Large intestine (tissue), 12 donors: ENCODE measurements around the gene ZNF724. TPM values are rescaled to one million over a fixed set of nuclear protein-coding genes. Genes with fewer than 3 reads are reported as not detected.
"Not testable (repeated sequence)": the region's sequence is repeated elsewhere in the genome, so short reads cannot be mapped to it uniquely, and the experiment has no call there.

Source experiments
- DNase-seq, 2 donors: peaks; one replicate each; pipeline versions ENCODE4 v3.0.0 to v3.0.0-alpha.2; 2013
- H3K27ac ChIP-seq: one replicate; pipeline ENCODE4 v1.5.1; 2013; ENCODE audit warnings: low read length
- H3K27me3 ChIP-seq: 2 replicates; pipeline ENCODE4 v1.6.1; 2013; ENCODE audit warnings: low read length; ENCODE audit not compliant: control insufficient read depth, insufficient read depth
- H3K36me3 ChIP-seq: 2 replicates; pipeline ENCODE4 v1.6.1; 2013; ENCODE audit warnings: low read length; ENCODE audit not compliant: control insufficient read depth, insufficient read depth
- H3K4me1 ChIP-seq: one replicate; pipeline ENCODE4 v1.6.1; 2013; ENCODE audit warnings: low read length; ENCODE audit not compliant: control insufficient read depth, insufficient read depth
- H3K4me3 ChIP-seq: one replicate; pipeline ENCODE4 v1.5.1; 2013; ENCODE audit warnings: low read length
- H3K9me3 ChIP-seq: one replicate; pipeline ENCODE4 v1.6.1; 2013; ENCODE audit warnings: mild to moderate bottlenecking, low read depth, low read length, moderate library complexity; ENCODE audit not compliant: control insufficient read depth
- WGBS: methylation state at CpG from one replicate; pipeline ENCODE4 v1.1.5; 2013; ENCODE audit warnings: low lambda C conversion rate; ENCODE audit not compliant: insufficient coverage; 5-methylcytosine and 5-hydroxymethylcytosine counted together
- long read RNA-seq, 11 donors: transcript quantifications; one replicate each; lab custom pipeline, GENCODE V29; 2026
- polyA plus RNA-seq: library from polyadenylated mRNA; unstranded; fragments of 120-200 nt; gene quantifications from one replicate; pipeline ENCODE4 v1.2.1, GENCODE V29; 2013

The ZNF724 gene
- polyA plus RNA-seq: 2.9 TPM
- long read RNA-seq, donor 1: 0 reads
- long read RNA-seq, donor 2: 0 reads
- long read RNA-seq, donor 3: 0 reads
- long read RNA-seq, donor 4: 0 reads
- long read RNA-seq, donor 5: 0 reads
- long read RNA-seq, donor 6, partial matches to known transcripts: 0 of 1 reads
- long read RNA-seq, donor 6, other reads (novel, unspliced or antisense): 0 of 1 reads
- long read RNA-seq, donor 7: 0 reads
- long read RNA-seq, donor 8, partial matches to known transcripts: 0 of 1 reads
- long read RNA-seq, donor 8, other reads (novel, unspliced or antisense): 0 of 1 reads
- long read RNA-seq, donor 9, partial matches to known transcripts: 0 of 2 reads
- long read RNA-seq, donor 9, other reads (novel, unspliced or antisense): 0 of 2 reads
- long read RNA-seq, donor 10, partial matches to known transcripts: 0 of 7 reads
- long read RNA-seq, donor 10, other reads (novel, unspliced or antisense): 7 of 7 reads
- long read RNA-seq, donor 11: 0 reads

DNA sequence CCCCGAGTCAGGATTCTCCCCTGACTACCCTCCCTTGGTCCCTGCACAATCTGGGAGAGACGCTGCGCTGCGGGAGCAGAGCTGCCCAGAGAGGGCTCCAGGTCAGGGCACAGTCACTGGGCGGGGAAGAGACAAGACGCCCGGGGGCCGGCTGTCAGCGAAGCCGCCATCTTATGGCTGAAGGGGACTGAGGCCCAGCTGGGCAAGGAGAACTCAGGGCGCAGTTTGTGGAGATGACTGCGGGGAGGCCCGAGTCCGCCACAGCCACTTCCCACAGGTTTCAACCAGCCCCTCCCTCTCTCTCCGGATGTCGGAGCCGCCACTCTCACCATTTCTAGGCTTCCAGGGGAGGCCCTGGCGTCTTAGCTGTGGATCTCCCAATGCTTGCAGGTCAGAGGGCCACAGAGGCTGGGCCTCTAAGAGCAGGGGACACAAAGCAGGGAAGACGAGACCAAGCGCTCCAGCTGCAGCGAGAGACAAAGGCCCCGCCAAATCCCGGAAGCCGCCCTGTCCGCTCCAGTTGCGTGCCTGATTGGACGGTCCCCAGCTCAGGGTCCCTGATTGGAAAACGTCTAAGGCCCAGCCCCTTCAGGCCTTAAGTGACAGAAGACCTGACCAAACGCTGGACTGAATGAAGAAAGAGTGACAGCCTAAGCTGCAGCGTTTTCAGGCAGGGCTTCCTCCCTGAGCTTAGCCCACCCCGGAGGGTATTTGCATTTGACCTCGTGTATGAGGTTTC, at the start of gene ZNF724:
ZNF724 (minus strand) TSS at position 484 of the 739 bp plus-strand sequence; CDS start at position 332, 152 bp downstream.
- WGBS: no CpG with 5 or more reads among the region's 32 CpGs
- Histone ChIP-seq H3K9me3 (peaks cover 4% of the 10 kb centered on the region), H3K4me3 (peak within 1 kb of the TSS; percentile 63), H3K27me3 (no peaks in the 10 kb centered on the region), H3K4me1 (no peaks in the 10 kb centered on the region), H3K27ac (peak within 1 kb of the TSS; percentile 70), H3K36me3 (peaks cover 3% of the 10 kb centered on the region)
- peak; percentile 92 to 97 for DNase-seq

GRCh38 chr19:23294141-23294540, 43.9 kb upstream of the ZNF724 start:
- peaks cover 7% of the 10 kb centered on the region for H3K9me3 ChIP-seq
- no peak overlapping the region for H3K4me3 ChIP-seq
- H3K4me1 ChIP-seq: no peaks in the 10 kb centered on the region
- DNase-seq: no peak
- H3K27me3 ChIP-seq: no peaks in the 10 kb centered on the region
- H3K27ac ChIP-seq: no peak overlapping the region
- no CpG with 5 or more reads among the region's 4 CpGs for WGBS
- no peaks in the 10 kb centered on the region for H3K36me3 ChIP-seq

GRCh38 chr19:23289966-23290365, 39.8 kb upstream of the ZNF724 start:
- not testable (repeated sequence) for H3K27me3 ChIP-seq, H3K27ac ChIP-seq, H3K4me1 ChIP-seq, DNase-seq, H3K36me3 ChIP-seq, H3K4me3 ChIP-seq, H3K9me3 ChIP-seq
- no CpG with 5 or more reads among the region's 26 CpGs for WGBS

- Histone ChIP-seq H3K9me3 (peaks cover 7% of the 10 kb centered on the region), H3K27ac (no peak overlapping the region), H3K36me3 (no peaks in the 10 kb centered on the region), H3K27me3 (no peaks in the 10 kb centered on the region), H3K4me1 (no peaks in the 10 kb centered on the region), H3K4me3 (no peak overlapping the region)
- DNase-seq: no peak
- WGBS: no CpG with 5 or more reads among the region's 3 CpGs
These were observed 37.4 kb upstream of the ZNF724 start for GRCh38 chr19:23287620-23288019.

DNA sequence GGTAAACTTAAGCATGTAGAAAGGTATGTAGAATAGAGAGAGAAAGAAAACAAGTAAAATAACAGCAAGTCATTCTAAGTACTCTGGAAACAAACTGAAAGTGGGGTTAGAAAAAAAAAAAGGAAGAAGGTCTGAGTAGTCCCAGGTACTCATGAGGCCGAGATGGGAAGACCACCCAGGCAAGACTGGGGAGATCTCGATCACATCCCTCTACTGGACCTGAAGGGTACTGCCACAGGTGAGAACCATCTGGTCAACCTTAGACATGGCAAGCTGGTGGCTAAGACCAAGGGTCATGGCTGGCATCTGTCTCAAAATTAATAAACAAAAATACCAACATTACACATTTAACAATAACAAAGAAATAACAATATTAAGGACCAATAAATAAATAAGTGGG, 36.3 kb upstream of the ZNF724 start:
- no peaks in the 10 kb centered on the region for H3K36me3 ChIP-seq
- H3K27ac ChIP-seq: no peak overlapping the region
- H3K9me3 ChIP-seq: peaks cover 7% of the 10 kb centered on the region
- DNase-seq: no peak
- H3K4me1 ChIP-seq: no peaks in the 10 kb centered on the region
- no peak overlapping the region for H3K4me3 ChIP-seq
- WGBS: no CpG with 5 or more reads among the region's 2 CpGs
- no peaks in the 10 kb centered on the region for H3K27me3 ChIP-seq

GRCh38 chr19:23285948-23286347, 35.8 kb upstream of the ZNF724 start:
- DNase-seq: no peak
- WGBS: no CpG with 5 or more reads among the region's 1 CpG
- peaks cover 7% of the 10 kb centered on the region for H3K9me3 ChIP-seq
- no peaks in the 10 kb centered on the region for H3K4me1 ChIP-seq
- H3K4me3 ChIP-seq: no peak overlapping the region
- no peak overlapping the region for H3K27ac ChIP-seq
- no peaks in the 10 kb centered on the region for H3K36me3 ChIP-seq
- no peaks in the 10 kb centered on the region for H3K27me3 ChIP-seq

DNA sequence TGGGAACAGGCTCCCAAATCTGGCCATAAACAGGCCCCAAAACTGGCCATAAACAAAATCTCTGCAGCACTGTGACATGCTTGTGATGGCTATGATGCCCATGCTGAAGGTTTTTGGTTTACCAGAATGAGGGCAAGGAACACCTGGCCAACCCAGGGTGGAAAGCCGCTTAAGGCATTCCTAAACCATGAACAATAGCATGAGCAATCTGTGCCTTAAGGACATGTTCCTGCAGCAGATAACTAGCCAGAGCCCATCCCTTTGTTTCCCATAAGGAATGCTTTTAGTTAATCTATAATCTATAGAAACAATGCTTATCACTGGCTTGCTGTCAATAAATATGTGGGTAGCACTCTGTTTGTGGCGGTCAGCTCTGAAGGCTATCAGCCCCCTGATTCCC, 35.1 kb upstream of the ZNF724 start:
- not testable (repeated sequence) for H3K27ac ChIP-seq, H3K9me3 ChIP-seq, DNase-seq, H3K36me3 ChIP-seq, H3K27me3 ChIP-seq, H3K4me3 ChIP-seq, H3K4me1 ChIP-seq
- WGBS: 60% methylated on average over 1 of the region's 2 CpGs

GRCh38 chr19:23283925-23284324, 33.7 kb upstream of the ZNF724 start:
- no CpG with 5 or more reads among the region's 6 CpGs for WGBS

GRCh38 chr19:23281663-23282276, 31.6 kb upstream of the ZNF724 start:
- Histone ChIP-seq H3K36me3 (no peaks in the 10 kb centered on the region), H3K27ac (no peak overlapping the region), H3K4me1 (no peaks in the 10 kb centered on the region), H3K27me3 (no peaks in the 10 kb centered on the region), H3K4me3 (no peak overlapping the region), H3K9me3 (no peaks in the 10 kb centered on the region)
- DNase-seq: no peak
- WGBS: 100% methylated on average over 2 of the region's 4 CpGs

More at GRCh38 chr19:23283925-23284324, 33.7 kb upstream of the ZNF724 start:
- H3K4me3 ChIP-seq: no peak overlapping the region
- no peaks in the 10 kb centered on the region for H3K27me3 ChIP-seq
- H3K4me1 ChIP-seq: no peaks in the 10 kb centered on the region
- DNase-seq: peak; percentile 17 to 28
- H3K27ac ChIP-seq: no peak overlapping the region
- no peaks in the 10 kb centered on the region for H3K36me3 ChIP-seq
- no peaks in the 10 kb centered on the region for H3K9me3 ChIP-seq

GRCh38 chr19:23278118-23278517, 27.9 kb upstream of the ZNF724 start:
- H3K9me3 ChIP-seq, H3K27ac ChIP-seq, H3K36me3 ChIP-seq, DNase-seq, H3K4me3 ChIP-seq, H3K4me1 ChIP-seq, H3K27me3 ChIP-seq: not testable (repeated sequence)
- WGBS: no CpG with 5 or more reads among the region's 3 CpGs
